G401.6 (cell line): Measurements from ENCODE around the gene ORAI3.
A peak's percentile ranks its signal among the peaks of the same experiment; 100 is the strongest.
"Not testable (repeated sequence)": the region's sequence is repeated elsewhere in the genome, so short reads cannot be mapped to it uniquely, and the experiment has no call there.

Experiments
- FAIRE-seq: peaks from 2 replicates; lab custom pipeline; 2012; peaks lifted over from hg19 to GRCh38; lab: Jason Lieb, UNC

ORAI3 gene

DNA sequence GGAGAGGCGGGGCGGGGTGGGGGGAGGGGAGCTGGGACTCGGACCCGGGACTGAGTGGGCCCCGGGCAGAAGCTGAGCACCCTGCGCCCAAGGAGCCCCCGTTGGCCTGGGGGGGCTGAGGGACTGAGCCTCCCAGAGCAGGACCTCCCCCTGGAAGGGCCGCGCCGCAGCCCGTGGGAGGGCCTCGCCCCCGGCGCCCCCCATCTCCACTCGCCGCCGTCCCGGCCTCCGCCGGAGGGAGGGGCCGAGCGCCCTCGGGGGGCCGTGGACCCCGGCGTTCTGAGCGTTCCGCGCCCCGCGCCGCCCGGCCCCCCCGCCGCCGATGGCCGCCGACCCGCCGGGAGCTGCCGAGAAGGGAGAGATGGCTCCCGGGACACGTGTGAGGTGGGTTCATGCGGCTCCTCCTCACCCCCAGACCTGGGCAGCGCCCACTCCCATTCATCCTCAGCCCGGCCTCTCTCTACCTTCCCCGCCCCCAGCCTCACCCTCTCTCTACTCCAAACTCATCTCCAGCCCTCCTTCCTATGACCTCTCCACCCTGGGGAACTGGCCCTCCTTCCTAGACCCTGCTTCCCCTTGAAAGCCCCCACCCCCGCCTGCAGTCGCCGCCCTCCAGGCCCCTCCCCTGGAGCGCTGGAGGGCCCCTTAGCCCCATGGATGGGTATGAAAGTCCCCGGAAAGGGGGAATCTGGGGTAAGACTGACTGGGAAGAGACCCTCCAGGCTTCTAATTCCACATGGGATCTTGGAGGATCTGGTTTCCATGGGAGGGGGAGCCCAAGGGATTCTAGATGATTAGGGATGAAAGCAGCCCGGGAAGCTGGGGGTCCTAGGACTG, 24.6 kb upstream of the ORAI3 start:
- FAIRE-seq: no peak

DNA sequence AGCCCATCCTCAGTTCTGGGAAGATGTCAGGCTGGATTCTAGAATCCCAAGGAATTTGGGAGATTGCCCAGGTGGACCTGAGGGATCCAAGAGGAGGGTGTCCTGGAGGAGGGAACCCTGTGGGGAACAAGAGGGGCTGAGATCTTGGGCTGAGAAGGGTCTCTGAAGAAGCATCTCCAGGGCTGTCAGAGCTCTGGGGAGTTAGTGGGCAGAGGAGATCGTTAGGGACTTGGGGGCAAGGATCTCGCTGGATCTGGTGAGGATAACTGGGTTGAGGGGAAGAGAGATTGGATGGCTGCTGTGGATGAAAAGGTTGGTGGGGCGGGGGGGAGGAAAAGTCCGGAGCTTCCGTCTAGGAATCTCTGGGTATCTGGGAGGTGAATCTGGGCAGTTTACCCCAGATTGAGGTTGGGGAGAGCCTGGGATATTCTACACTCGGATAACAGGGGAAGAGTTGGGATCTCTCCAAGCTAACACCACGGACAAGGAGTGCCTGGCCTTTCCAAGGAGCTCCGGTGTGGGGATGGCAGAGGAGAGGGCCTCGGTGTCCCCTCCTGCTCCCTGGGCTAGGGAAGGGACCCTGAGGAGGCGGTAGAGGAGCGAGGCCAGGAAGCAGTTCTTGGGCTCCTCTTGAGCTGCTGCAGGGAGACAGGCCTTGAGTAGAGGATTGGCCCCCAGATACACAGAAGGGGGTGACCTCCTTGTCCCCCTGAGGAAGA, 23.8 kb upstream of the ORAI3 start:
- no peak for FAIRE-seq

DNA sequence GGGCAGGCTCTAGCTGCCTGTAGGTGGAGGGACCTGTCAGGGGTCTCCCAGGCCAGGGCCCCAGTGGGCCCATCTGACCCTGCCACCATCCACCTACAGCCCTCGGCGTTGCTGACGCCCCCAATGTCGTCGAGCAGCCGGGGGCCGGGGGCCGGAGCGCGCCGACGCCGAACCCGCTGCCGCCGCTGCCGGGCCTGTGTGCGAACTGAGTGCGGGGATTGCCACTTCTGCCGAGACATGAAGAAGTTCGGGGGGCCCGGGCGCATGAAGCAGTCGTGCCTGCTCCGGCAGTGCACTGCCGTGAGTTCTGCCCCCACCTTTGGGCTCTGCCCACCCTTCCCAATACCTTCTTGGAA, 23.3 kb upstream of the ORAI3 start:
- FAIRE-seq: no peak

DNA sequence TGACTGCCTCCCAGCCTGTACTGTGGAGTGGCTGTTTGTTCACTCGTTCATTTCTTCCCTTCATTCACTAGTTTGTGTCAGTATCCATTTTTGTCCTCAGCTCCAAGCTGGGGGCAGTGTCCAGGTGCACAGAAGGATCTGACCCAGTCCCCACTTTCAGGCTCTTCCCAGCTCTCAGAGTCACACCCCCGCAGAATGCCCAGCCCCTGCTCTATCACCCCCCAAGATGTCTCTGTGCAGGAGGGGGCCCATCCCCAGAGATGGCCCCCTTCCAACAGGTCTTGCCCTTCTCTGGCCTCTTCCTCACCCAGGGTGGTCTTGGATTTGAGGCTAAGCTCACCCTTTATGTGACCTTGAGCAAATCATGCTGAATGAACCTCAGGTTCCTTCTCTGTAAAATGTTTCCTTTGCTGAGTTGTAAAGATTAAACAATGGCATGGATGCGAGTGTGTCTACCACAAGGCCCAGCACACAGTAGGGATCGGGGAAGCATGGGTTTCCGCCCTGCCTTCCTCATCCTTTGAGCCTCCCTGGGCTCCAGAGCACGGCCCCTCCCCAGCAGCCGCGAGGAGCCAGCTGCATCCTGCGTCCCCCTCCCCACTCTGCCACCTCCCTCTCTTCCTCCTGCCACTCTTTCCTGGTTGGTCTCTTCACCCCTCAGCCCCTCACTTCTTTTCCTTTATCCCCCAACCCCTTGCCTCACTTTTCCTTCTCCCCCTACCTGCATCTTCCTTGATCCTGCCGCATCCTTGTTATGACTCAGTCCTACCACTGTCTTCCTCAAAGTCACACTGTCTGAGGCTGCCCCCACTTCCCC, 22.7 kb upstream of the ORAI3 start:
- no peak for FAIRE-seq

DNA sequence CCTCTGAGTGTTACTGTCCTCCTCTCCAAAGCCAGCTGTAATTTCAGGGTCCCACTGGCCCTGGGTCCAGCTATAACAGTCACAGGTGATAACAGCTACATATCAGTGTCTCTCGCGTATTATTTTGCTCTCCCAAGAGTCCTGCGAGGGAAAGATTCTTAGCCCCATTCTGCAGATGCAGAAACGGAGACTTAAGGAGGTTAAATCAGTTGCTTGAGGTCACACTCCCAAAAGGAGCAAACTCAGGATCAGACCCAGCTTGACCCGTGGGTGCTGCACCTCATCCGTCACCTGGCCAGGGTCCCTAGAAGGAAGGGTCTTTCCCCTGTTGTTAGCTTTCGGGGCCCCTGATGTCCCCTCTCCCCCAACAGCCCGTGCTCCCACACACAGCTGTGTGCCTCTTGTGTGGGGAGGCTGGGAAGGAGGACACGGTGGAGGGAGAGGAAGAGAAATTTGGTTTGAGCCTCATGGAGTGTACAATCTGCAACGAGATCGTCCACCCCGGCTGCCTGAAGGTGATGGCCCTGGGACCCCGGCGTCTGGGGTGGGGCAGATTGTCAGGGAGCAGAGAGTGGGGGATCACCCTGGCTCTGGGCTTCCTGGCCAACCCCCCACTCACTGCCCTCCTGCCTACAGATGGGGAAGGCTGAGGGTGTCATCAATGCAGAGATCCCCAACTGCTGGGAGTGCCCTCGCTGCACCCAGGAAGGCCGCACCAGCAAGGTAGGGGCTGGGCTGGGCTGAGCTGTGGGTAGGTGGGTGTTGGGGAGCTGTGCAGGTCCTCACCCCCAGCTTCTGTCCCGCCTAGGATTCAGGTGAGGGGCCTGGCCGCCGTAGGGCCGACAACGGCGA, 21.7 kb upstream of the ORAI3 start:
- FAIRE-seq: no peak

DNA sequence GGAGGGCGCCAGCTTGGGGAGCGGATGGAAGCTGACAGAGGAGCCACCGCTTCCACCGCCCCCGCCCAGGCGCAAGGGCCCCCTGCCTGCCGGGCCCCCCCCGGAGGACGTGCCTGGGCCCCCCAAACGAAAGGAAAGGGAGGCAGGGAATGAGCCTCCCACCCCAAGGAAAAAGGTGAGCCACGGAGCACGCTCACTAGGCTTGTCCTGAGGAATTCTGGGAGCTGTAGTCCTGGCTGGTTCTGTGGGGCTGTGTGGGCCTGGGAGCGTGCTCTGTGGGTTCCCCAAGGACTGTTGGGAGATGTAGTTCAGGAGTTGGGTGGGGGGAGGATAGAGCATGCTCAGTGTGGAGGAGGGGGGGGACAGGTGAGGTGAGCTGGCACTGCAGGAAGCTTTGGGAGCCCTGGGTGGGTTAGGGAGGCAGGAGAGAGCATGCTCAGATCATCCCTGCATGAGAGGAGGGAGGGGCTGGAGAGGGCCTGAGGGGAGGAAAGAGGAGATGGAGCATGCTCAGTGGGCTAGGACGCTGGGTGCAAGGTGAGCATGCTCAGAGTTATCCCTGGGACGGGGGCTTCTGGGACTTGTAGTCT, 21.0 kb upstream of the ORAI3 start:
- FAIRE-seq: peak; percentile 68

DNA sequence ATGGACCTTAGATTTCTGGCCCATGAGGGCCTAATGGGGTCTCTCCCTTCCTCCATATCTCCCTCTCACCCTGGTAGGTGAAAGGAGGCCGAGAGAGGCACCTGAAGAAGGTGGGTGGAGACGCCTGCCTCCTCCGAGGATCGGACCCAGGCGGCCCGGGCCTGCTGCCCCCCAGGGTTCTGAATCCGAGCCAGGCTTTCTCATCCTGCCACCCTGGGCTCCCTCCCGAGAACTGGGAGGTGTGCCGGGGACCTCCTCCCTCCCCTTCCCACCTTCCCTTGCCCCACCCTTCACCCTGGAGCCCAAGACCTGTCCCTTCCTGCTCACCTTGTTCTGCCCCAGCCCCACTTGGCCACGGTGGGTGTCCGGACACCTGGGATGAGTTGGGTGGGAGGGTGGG, 20.5 kb upstream of the ORAI3 start:
- no peak for FAIRE-seq

DNA sequence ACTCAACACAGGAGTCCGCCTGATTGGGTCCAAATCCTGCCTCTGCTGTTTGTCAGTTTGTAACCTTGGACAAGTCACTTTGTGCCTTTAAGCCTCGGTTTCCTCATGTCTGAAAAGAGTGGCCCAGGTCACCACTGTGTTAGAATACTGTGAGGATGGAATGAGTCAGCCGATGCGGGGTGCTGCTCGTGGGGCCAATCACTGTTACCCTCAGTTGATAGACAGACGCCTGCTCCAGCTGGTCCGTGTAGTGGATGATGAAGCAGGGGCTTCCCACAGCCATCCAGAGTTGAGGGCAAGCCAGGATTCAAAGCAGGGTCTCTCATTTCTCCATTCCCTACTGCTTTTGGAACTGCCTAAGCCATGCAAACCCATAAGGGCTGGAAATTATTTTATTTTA, 19.7 kb upstream of the ORAI3 start:
- FAIRE-seq: no peak

DNA sequence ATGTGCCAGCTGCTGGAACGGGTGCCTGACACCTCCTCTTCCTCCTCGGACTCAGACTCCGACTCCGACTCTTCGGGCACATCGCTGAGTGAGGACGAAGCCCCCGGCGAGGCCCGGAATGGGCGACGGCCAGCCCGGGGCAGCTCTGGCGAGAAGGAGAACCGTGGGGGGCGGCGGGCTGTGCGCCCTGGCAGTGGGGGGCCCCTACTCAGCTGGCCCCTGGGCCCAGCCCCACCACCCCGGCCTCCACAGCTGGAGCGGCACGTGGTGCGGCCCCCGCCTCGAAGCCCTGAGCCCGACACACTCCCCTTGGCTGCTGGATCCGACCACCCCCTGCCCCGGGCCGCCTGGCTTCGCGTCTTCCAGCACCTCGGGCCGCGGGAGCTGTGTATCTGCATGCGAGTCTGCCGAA, 18.7 kb upstream of the ORAI3 start:
- no peak for FAIRE-seq

DNA sequence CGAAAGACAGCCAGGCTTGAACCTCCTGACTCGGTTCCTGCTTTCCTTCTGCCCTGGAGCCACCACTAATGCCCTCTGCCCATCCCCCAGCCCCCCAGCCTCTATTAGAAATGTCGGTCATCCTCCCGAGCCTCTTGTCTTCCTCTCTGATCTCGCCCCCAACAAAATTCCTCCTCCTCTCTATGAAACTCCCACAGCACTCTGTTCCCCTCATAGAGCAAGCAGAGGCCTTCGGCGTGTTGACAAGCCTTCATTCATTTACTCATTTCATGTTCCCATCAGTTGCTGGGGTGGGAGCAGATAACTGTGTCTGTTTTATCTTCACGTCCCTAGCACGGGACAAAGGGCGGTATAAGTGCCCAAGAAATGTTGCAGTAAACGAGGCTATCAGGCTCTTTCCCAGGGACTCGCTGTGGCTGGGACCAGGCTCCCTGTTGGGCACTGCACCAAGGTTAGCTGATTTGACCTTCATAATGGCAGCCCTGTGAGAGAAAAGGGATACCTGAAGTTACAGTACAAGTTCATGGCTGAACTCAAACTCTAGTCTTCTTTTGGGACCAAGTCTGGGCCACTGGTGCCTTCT, 17.7 kb upstream of the ORAI3 start:
- FAIRE-seq: no peak

DNA sequence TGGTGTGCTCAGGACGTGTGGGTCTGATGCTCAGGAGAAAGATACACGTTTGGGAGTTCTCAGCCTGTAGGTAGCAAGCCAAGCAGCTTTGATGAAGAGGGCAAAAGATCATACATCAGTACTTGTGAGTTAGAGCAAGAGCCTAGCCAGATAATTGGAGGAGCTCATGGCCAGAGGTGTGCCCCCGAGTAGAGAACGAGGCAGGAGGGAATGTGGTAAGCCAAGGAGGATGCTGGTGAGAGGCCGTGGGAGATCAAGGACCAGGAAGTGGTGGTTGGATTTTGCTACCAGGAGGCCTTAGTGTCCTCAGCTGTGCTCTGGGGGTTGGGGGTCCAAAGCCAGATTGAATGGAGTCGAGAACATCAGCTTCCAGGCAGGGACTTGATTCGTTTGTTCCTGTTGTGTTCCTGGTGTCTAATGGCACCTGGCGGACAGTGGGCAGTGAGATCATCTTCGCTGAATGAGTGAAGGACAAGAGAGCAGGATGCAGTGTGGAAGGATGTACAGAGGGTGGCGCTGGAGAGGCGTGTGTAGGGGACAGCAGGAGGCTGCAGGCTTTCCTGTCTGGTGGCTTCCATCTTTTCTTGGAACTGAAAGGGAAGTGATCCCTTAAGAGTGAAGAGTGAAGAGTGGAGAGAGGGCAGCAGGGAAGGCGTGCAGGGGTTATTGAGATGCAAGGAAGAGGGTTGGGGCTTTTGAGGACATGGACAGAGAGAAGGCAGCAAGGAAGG, 13.9 kb upstream of the ORAI3 start:
- FAIRE-seq: no peak

DNA sequence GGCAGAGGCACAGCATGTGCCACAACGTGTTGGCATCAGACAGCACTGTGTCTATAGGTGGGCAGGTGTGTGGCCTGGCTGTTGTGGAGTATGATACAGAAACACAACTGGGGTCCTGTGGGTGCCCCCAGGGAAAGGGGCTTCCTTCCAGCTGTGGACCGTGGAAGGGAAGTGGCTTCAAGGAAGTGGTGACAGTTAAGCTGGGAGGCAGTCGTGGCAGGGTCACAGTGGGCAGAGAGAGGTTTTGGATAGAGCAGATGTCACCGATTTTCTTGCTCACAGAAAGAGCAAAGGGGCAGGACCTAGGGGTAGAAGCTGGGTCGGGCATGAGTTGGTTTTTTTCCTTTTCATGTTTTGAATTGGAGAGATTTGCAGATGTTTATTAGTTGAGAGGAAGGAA, 11.2 kb upstream of the ORAI3 start:
- no peak for FAIRE-seq

DNA sequence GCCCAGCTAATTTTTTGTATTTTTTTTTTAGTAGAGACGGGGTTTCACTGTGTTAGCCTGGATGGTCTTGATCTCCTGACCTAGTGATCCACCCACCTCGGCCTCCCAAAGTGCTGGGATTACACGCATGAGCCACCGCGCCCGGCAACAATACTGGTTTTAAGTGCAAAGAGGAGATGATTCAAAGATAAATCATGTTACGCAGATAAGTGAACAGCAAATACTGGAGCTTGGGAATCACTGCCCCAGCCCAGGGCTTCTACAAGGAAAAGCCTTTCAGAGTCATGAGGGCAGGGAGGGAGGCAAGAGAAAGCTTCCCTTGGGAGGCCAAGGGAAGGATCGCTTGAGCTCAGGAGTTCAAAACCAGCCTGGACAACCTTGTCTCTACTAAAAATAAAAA, 9.3 kb upstream of the ORAI3 start:
- not testable (repeated sequence) for FAIRE-seq

DNA sequence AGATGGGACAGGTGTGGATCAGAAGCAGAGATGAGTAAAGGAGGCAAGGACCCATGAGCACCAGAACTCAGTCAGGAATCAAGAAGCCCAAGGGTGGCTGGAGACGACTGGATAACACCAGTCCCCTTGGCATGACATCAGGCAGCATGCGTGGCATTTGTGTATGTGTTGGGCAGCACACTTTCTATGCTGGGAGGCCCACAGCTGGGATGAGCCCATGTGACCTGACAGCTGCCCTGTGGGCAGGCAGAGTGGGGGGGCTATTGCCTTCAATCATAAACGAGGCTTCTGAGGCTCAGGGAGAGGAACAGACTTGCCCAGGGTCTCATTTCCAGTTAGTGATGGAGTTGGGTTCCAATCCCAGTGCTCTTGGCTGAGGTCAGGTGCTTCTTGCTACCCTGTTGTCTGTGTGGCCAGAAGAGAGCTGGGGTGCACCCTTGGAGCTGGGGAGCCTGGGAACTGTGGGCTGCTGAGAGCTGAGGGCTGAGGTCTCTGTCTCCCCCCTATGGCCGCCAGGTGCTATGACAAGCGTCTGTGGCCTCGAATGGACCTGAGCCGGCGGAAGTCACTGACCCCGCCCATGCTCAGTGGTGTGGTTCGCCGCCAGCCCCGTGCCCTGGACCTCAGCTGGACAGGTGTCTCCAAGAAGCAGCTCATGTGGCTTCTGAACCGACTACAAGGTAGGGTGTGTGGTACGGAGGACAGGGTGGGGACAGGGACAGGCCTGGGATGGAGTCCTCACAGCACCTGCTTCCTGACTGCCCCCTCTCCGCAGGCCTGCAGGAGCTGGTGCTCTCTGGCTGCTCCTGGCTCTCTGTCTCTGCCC, 7.1 kb upstream of the ORAI3 start:
- no peak for FAIRE-seq

DNA sequence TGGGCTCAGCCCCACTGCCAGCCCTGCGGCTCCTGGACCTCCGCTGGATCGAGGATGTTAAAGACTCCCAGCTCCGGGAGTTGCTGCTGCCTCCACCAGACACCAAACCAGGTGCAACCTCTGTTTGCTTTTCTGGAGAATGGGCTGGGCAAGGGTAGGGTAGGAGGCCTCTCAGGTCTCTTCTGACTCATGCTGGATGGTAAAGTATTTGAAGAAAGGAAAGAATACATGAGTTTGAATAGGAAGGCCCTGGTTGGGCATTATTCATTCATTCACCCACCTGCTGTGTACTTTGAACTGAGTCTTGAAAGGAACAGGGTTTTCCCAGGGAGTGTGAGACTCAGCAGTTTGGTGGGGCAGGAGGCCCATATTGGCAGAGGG, 6.5 kb upstream of the ORAI3 start:
- no peak for FAIRE-seq

DNA sequence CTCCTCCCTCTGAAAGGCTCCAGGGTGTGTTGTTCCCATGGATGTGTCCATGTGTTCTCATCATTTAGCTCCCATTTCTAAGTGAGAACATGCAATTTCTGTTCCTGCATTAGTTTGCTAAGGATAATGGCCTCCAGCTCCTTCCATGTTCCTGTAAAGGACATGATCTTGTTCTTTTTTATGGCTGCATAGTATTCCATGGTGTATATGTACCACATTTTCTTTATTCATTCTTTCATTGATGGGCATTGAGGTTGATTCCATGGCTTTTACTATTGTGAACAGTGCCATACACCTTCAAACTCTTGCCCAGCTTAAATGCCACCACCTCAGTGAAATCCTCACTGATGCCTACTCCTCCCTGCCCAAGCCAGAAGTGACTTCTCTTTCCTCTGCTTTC, 4.5 kb upstream of the ORAI3 start:
- no peak for FAIRE-seq

DNA sequence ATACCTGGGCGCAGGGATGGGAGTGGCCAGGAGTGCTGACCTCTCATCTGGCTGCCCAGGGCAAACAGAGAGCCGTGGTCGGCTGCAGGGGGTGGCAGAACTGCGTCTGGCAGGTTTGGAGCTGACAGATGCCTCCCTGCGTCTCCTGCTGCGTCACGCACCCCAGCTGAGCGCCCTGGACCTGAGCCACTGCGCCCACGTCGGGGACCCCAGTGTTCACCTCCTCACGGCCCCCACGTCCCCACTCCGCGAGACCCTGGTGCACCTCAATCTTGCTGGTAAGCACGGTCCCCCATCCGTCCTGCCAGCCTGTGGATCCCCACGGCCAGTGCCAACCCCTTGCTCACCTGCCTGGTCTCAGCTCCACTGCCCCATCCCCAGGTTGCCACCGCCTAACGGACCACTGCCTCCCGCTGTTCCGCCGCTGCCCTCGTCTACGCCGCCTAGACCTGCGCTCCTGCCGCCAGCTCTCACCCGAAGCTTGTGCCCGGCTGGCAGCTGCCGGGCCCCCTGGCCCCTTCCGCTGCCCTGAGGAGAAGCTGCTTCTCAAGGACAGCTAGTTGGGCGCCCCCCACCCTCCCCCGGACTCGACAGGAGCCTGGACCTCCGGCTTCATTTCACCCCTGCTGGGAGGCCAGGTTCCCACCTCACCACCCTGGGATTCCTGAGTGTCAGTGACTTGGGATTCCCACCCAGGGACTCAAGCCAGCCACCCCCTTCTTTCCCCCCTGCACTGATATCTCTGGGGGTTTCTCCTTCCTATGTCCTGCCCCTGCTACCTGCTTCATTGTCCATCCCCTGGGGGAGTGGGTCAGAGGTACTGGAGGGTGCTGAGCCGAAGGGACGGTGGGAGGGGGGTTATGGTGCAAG, 2.0 kb upstream of the ORAI3 start:
- FAIRE-seq: no peak

DNA sequence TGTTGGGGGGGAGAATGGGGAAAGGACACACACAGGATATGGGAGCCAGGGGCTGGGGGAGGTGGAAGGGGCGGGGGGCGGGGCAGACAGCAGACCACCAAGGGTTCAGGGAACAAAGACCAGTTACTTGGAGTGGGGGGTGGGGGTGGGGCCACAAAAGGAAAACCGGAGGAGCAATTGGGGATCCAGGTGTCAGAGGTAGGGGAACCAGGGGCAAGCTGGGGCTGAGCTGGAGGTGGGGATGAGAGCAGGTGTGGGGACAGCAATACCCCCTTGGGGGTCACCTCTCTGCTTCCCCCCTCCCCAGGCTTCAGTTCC, 1.4 kb upstream of the ORAI3 start:
- no peak for FAIRE-seq
